ENCODE data around the gene CHST12. TPM values are rescaled to one million over a fixed set of nuclear protein-coding genes. Genes with fewer than 3 reads are reported as not detected.
A peak's percentile ranks its signal among the peaks of the same experiment; 100 is the strongest.

Gene CHST12
- total and polyA plus RNA-seq, 2 of the 4 experiments (the other 2 are of a cell fraction) = 3.8 to 27.0 TPM

GRCh38 chr7:2450198-2451107 is 47.0 kb downstream of the CHST12 start:
- no peak overlapping the region for H3K4me3 ChIP-seq (ENCODE audit: insufficient read depth, low read depth, low read length)
- no TSS peak for BruUV-seq (replicated peaks)
- no peak for DNase-seq

More at GRCh38 chr7:2450198-2451107, 47.0 kb downstream of the CHST12 start:
- no peak overlapping the region for H4K5ac ChIP-seq (ENCODE audit: low read depth, low read length)
- peaks cover 4% of the 10 kb centered on the region; the same call in 1 of the 2 replicates for H3K4me1 ChIP-seq (ENCODE audit: control insufficient read depth, insufficient read depth, low read length)
- no peaks in the 10 kb centered on the region for H3K79me1 ChIP-seq (ENCODE audit: low read depth in 1 of 2, low read length in 2 of 2)
- dilution Hi-C loops (cut with HindIII; ENCODE audit: low sequenced_read_pairs, unreplicated experiment) = no loop called here
- peak overlapping the region; percentile 13 for H2AK9ac ChIP-seq (replicated peaks; ENCODE audit: low read depth, low read length, poor library complexity)
- ChIA-PET CTCF (interaction anchor here (0.7 to 3.2 kb wide), 4 partner anchors 19 to 705 kb away, joined by 3 to 20 read pairs (median 3); no protein-coding TSS in a partner anchor), POLR2A (ENCODE audit: unreplicated experiment) (interaction anchor here (0.7 kb wide), 1 partner anchor 230 kb away, joined by 5 read pairs; no protein-coding TSS in a partner anchor)
- H3K14ac ChIP-seq (replicated peaks; ENCODE audit: low read depth, low read length) = no peak overlapping the region
- WGBS, 2 experiments (ENCODE audit: extremely low coverage in 2 of 2, insufficient read length in 1 of 2) = 80% methylated on average over 4 of the region's 32 CpGs; no CpG with 5 or more reads in 1 of the 2 experiments
- H3K4me2 ChIP-seq (ENCODE audit: low read depth, low read length) = no peak overlapping the region
- H2BK5ac ChIP-seq (ENCODE audit: low read depth, low read length, poor library complexity, severe bottlenecking) = no peak overlapping the region
- H4K8ac ChIP-seq (ENCODE audit: low read depth in 2 of 2, low read length in 2 of 2) = no peak overlapping the region
- no peak overlapping the region for H3K4ac ChIP-seq (ENCODE audit: low read depth, low read length)
- H4K20me1 ChIP-seq (ENCODE audit: insufficient read depth, low read length) = no peaks in the 10 kb centered on the region
- H2AFZ ChIP-seq (replicated peaks; ENCODE audit: low read length, poor library complexity) = no peak overlapping the region
- no peaks in the 10 kb centered on the region for H3K9me3 ChIP-seq (ENCODE audit: control insufficient read depth, insufficient read depth, low read length)
- no peak overlapping the region for H2AK5ac ChIP-seq (ENCODE audit: low read depth, low read length)
- H3K56ac ChIP-seq (ENCODE audit: extremely low read depth, insufficient read depth, low read length) = no peak overlapping the region
- no peak overlapping the region for H3K27ac ChIP-seq (ENCODE audit: insufficient read depth, low read length)
- TF ChIP-seq NFE2L2 (IDR thresholded peaks at IDR 0.05; ENCODE audit: low read depth, low read length) = no peak
- TF ChIP-seq SMC3 (IDR thresholded peaks at IDR 0.05; ENCODE audit: low read depth, low read length) = no peak
- TF ChIP-seq CEBPB (IDR thresholded peaks at IDR 0.05; ENCODE audit: low read depth, low read length) = no peak
- no peaks in the 10 kb centered on the region for H3K9me1 ChIP-seq (ENCODE audit: insufficient read depth, low read length)
- H2BK15ac ChIP-seq (ENCODE audit: low read depth, low read length) = no peak overlapping the region
- no peak overlapping the region for H4K91ac ChIP-seq (ENCODE audit: insufficient read depth, low read depth, low read length)
- intact Hi-C loops (cut with micrococcal nuclease) = loop anchor here (1.0 to 10.0 kb wide), 4 partner anchors 18 to 231 kb away; partner anchors contain the start of genes BRAT1, CHST12 and IQCE
- no peaks in the 10 kb centered on the region for H3K36me3 ChIP-seq (ENCODE audit: control insufficient read depth, insufficient read depth, low read length)
- H2BK120ac ChIP-seq (ENCODE audit: low read depth, low read length) = no peak overlapping the region
- H3K23ac ChIP-seq (ENCODE audit: low read depth, low read length) = no peak overlapping the region
- ATAC-seq (ENCODE audit: low read depth) = no peak
- in situ Hi-C loops (cut with MboI; ENCODE audit: low sequenced_read_pairs) = no loop called here
- H2BK20ac ChIP-seq (ENCODE audit: low read depth, low read length) = no peak overlapping the region
- no peaks in the 10 kb centered on the region for H3K27me3 ChIP-seq (ENCODE audit: control insufficient read depth, insufficient read depth, low read length)
- H3K18ac ChIP-seq (ENCODE audit: low read depth, low read length) = no peak overlapping the region
- no peak overlapping the region for H3K9ac ChIP-seq (ENCODE audit: low read depth, low read length)

All from IMR-90 (cell line).